Measurements from ENCODE around the gene YJEFN3.

YJEFN3 gene

DNA sequence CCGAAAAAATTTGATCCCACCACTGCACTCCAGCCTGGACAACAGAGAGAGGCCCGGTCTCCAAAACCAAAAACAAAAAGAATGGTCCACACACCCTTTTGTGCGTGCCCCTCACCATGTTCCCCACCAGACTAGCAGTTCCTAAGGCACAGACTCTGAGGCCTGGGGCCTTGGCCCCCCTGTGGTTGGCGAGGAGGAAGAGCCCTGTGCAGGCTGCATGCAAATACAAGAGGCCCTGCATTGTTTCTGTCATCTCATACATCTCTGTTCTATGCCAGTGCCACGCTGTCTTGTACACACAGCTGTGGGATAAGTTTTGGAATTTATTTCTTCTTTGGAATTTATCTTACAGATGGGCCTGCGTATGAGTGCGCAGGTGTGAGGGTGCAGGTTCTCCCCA lies 4.7 kb upstream of the YJEFN3 start:
- no peak for DNase-seq (ENCODE audit: low spot score)

DNA sequence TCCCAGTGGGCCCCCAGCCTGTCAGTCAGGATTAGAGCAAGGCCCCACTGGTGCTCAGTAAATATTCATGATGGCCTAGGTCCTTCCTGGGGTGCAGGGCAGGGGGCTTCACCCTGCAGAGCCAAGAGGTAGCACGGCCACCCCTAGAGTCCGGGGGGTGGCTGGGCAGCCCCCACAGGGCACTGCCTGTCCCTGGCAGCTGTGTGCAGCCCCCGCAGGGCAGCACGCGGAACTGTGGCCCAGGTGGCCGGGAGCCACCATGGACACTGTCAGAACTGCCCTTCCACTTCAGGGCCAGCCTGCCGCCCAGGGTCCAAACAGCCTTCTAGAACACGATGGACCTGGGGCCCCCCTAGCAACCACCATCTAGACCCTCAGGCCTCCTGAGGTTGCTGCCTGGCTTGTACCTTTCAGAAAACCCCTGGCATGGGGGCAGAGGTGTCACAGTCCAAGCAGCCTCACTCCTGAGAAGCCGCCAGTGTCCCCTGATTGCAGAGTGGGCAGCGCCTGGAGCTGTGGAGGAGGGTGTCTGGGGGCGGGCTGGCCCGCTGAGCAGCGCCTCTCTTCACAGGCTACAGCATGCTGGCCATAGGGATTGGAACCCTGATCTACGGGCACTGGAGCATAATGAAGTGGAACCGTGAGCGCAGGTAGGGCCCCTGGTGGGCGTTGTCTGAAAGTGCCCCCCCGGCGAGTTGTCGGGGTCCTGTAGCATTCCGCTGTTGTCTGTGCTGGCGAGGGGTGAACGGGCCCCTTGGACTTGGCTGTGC lies 2.9 kb upstream of the YJEFN3 start:
- DNase-seq (ENCODE audit: low spot score) = no peak

DNA sequence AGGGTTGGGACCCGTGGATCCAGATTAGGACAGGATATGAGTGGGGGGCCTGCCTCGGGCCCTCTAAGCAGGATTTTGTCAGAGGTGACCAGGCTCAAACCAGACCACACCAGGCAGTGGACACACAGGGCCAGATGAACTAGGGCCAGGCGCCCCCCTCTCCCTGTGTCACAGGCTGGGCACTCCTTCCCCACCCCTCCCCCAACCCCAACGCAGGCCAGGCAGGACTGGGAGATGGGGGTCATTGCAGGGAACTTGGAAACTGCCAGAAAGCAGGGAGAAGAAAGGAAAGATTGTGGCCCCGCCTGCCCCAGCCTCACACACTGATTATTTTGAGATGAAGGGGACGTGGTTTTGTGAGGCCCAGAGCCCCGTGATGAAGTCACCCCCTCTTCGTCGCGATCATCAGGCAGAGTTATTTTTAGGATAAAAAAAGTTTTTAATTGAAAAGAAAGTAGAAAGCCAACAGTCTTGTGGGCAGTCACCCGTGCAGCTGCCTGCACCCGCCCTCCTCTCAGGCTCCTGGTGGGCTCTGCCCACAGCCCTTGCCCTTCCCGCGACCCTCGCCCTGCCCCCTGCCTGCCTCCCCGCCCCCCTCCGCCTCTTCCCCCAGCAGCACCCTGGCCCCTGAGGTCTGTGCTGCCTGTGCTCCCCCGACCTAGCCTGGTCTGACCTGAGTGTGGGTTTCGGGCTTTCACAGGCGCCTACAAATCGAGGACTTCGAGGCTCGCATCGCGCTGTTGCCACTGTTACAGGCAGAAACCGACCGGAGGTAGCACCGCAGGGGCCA lies 1.9 kb upstream of the YJEFN3 start:
- no peak for DNase-seq (ENCODE audit: low spot score)

DNA sequence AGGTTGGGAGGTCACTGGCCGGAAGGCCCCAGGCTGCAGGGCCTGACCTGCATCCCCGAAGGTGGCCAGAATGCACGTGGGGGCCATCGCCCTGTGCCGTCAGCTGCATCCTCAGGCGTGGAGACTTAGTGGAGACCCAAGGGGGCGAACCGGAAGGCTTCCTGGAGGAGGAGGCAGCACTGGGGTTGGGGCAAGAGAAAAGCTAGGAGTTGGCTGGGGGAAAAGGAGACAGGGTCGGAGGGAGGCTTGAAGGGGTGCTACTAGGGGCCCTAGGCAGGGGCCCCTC lies 1.4 kb upstream of the YJEFN3 start:
- DNase-seq (ENCODE audit: low spot score) = no peak

DNA sequence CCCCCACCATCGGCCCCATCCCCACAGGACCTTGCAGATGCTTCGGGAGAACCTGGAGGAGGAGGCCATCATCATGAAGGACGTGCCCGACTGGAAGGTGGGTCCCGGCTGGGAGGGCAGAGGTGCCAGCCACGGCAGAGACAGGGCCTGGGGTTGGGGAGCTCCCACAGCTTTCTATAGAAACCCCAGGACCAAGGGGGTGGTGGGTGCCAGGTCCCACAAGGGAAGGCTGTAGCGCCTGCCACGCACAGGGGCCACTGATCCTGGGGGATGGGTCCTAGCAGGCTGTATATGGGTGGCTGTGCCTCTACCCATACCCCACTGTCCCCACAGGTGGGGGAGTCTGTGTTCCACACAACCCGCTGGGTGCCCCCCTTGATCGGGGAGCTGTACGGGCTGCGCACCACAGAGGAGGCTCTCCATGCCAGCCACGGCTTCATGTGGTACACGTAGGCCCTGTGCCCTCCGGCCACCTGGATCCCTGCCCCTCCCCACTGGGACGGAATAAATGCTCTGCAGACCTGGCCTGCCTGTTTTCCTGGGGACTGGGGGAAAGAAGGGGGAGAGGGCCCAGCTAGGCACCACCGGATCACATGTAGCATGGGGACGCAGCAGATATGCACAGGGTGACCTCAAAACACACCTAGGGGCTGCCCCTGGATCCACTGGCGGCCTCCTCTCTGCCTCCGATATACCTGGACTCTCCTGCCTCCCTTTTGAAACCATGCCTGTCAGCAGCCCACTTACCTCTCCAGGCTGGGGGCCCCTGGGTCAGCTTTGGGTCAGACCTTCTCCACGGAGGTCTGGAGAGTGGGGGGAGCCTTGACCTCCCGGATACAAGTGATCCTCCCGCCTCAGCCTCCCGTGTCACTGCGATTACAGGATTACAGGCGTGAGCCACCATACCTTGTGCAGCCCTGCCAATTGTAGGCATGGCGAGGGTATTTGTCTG lies 761 bp upstream of the YJEFN3 start:
- DNase-seq (ENCODE audit: low spot score) = no peak

DNA sequence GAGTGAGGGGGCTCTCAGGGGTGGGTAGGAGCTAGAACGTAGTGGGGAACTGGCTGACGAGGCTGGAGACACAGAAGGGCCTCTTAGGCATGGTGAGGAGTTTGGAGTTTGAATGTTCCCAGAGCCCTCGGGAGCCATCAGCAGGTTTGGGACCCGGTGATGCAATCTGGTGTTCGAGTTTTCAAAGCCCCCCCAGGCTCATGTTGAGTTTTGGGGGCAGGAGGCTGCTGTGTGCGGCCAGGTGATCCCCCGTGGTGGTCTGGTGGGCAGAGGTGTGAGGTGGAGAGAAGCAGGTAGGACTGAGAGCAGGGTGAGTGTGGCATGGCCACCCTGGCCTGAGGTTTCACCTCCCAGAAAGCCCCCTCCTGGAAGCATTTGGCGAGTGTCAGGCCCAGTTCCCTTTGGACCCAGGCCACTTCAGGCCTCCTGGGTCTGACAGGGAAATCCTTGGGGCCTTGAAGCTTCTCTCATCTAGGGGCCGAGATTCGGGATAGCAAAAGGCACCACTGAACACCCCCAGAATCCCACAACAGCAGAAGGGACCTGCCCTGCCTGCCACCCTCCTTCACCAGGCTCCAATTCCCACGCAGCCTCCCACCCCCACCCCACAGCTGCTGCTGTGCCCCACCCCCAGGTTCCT lies 1.2 kb downstream of the YJEFN3 start:
- DNase-seq (ENCODE audit: low spot score) = no peak

DNA sequence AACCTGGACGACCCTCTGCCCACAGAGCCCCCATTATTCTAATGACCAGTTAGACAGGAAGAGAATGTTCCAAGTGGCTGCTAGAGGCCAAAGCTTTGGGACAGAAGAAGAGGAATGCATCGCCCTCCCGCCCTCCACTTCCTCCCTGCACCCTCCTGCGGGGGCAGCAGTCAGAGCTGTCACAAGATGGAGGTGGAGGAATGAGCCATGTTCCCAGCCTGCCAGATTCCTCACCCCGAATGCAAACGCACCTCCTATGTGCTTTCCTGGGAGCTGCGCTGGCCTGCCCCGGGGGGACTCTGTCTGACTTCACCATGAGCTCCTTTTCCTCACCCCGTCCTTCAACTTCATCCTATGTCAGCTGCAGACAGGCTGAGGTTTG lies 1.7 kb downstream of the YJEFN3 start:
- no peak for DNase-seq (ENCODE audit: low spot score)

DNA sequence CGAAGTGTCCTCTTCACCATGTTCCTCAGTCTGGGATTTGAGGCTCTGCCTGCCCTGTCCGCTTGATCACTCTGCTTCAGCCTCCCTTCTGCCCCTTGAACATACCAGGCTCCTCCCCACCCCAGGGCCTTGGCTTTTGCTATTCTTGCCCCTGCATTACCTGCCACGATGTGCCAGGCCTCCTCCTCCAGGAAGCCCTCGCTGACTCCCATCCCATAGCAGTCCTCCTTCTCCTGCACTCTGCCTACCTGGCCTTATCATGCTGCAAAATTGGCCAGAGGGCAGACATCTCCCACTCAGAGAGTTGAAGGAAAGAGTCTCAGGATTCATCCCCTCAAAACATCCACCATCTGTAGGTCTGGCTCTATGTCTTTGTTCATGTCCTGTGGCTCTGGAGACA lies 2.2 kb downstream of the YJEFN3 start:
- DNase-seq (ENCODE audit: low spot score) = no peak

DNA sequence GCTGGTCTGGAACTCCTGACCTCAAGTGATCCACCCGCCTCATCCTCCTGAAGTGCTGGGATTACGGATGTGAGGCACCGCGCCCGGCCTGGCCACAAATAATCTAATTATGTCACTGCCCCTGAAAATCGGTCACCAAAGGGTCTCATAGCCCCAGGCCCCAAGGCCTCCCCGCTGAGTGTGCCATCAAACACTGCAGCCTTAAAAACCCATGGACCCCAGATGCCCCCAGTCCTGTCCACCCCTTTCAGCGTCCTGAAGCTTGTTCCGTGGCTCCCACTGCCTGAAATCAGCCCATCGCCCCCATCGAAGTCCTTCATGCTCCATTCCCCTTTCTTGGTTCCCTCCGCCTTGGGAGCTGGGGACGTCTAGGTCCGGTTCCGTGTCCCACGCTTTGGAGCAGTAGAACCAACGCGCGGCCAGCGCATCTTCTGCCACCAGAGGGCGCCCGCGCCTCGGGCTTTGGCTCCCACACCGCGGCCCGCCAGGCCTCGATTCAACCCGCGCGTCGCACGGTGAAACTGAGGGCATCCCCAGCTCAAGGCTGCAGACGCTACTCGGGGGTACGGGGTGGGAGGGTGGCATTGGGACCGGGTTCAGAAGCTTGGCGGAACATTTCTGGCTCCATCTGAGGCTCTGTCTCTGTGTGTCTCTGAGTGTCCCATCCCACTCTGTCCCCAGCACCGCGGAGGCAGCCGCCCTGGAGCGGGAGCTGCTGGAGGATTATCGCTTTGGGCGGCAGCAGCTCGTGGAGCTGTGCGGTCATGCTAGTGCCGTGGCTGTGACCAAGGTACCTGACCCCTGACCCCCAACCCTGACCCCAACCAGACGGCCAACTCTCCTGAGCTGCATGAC lies 3.5 kb downstream of the YJEFN3 start:
- DNase-seq (ENCODE audit: low spot score) = peak; percentile 76

DNA sequence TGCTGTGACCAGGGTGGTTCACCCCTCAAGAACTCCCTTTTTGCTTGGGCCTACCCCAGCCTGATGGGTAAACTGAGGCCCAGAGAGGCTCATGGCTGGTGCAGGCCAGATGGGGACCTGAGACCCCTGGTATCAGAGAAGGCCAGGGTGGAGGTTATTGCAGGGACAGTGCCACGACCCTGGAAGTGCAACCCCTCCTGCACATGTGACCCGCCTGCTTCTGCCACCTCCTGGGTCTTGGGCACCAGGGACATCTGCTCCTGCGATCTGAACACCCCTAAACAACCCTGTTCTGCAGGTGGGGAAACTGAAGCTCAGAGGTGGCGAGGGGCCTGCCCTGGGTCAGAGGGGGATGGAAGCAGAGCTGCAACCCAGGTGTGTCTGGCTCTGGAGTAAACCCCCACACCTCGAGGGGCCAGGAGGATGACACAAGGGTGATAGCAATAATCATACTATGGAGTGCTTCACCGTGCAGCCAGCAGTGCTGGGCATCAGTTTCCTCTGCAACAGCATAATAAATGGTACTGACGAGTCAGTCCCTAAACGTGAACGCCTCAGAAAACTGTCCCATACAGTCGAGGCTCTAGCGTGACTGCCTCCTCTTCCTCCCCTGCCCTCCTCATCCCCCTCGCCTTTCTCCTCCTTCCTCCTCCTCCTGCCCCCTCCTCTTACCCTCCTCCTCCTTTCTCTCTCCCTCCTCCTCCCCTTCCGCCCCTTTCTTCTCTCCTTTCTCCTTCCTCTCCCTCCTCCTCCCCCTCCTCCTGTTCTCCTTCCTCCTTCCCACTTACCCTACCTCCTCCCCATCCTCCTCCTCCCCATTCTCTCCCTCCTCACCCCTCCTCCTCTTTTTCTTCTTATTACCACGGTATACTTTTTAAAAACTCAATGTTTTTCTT lies 4.3 kb downstream of the YJEFN3 start:
- no peak for DNase-seq (ENCODE audit: low spot score)

DNA sequence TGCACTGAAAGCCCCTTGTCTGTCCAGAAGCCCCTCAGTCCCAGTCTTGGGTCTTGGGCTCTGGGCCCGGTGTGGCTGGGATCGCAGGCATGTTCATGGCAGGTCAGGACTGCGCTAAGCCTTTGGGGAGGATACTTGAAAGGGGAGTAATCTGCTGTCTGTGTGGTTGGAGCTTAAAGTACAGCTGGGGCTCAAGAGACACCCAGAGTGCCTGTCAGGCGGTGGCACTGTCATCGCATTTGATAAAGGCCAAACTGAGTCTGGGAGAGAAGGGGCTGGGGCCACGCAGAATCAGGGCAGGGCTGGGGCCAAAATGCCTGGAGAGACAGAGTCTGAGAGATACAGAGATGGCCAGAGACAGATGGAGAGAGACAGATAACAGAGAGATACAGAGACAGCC lies 5.1 kb downstream of the YJEFN3 start:
- DNase-seq (ENCODE audit: low spot score) = no peak

DNA sequence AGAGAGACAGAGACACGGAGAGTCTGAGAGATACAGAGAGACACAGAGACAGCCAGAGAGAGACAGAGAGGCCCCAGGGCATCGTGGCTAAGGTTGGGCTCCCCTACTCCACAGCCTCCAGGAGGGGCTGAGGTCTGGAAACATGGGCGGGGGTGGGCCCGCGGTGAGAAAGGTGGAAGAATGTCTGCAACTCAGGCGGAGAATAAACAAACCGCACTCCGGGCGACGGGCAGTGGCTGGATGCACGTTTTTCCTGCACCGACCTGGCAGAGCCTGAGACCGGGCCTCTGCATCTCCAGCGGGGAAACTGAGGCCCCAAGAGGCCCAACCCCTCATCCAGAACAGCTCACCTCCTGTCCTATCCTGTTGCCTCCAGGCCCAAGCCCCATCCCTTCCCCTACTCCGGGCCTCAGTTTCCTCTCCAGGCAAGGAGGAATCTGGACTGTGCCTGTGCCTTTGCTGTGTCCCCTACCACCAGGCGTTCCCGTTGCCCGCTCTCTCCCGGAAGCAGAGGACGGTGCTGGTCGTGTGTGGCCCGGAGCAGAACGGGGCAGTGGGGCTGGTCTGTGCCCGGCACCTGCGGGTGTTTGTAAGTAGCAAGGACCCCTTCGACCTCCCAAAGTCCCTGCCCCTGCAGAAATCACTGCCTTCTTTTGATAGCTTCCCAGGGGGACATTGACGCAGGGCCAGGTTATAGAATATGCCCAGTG lies 6.0 kb downstream of the YJEFN3 start:
- no peak for DNase-seq (ENCODE audit: low spot score)

DNA sequence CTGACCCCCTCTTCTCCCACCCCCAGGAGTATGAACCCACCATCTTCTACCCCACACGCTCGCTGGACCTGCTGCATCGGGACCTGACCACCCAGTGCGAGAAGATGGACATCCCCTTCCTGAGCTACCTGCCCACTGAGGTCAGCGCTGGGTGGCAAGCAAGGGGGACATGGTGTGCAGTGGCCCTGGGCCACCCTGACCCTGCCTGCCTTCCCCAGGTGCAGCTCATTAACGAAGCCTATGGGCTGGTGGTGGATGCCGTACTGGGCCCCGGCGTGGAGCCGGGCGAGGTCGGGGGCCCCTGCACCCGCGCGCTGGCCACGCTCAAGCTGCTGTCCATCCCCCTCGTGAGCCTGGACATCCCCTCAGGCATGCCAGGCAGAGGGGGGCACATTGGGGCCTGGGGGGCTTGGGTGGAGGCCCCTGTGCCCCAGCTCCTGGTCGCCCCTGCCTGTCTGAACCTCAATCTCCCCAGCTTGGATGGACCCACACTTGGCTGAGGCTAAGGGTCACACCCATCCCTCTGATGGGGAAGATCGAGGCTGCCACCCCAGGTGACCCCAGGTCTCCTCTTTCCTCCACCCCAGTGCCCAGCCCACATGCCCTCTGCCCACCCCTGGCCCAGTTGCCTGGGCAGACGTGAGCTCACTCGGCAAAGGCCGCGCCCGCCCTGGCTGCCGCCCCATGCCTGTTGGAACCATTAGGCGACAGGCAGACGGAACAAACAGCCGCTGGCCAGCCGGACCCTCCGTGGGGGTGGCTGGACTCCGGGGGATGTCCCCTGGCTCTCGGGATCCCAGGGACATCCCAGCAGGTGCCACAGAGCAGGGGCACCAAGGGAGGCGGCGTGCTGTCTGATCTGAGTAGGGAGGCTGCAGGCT lies 6.8 kb downstream of the YJEFN3 start:
- no peak for DNase-seq (ENCODE audit: low spot score)

DNA sequence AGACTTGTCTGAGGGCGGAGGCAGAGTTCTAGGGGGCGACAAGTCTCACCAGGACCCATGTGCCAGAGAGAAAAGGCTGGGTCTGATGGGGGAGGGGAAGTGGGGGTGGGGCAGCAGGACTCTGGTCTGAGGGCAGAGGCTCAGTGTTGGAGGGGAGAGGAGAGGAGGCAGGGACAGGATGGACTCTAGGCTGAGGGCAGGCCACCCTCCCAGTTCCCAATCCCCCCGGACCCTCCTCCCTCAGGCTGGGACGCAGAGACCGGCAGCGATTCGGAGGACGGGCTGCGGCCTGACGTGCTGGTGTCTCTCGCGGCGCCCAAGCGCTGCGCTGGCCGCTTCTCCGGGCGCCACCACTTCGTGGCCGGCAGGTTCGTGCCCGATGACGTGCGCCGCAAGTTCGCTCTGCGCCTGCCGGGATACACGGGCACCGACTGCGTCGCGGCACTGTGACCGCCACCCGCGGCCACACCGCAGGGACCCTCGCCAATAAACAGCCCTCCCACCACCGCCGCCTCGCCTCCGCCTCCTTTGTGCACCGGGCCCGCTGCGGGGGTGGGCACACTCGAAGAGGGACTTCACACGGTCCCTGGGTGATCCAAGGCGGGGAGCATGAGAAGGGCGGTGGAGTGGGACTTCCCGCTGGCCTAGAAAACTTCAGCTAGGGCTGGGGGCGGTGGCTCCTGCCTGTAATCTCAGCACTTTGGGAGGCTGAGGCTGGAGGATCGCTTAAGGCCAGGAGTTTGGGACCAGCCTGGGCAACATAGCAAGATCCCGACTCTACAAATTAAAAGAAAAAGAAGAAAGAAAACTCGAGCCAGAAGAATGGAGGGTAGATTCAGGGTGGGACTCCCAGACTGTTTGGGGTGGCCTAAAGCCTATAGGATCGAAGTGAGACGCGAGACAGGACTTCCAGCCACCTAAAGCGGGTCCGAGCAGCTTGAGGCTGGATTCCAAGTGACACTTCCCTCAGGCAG lies 8.7 kb downstream of the YJEFN3 start:
- no peak for DNase-seq (ENCODE audit: low spot score)

DNA sequence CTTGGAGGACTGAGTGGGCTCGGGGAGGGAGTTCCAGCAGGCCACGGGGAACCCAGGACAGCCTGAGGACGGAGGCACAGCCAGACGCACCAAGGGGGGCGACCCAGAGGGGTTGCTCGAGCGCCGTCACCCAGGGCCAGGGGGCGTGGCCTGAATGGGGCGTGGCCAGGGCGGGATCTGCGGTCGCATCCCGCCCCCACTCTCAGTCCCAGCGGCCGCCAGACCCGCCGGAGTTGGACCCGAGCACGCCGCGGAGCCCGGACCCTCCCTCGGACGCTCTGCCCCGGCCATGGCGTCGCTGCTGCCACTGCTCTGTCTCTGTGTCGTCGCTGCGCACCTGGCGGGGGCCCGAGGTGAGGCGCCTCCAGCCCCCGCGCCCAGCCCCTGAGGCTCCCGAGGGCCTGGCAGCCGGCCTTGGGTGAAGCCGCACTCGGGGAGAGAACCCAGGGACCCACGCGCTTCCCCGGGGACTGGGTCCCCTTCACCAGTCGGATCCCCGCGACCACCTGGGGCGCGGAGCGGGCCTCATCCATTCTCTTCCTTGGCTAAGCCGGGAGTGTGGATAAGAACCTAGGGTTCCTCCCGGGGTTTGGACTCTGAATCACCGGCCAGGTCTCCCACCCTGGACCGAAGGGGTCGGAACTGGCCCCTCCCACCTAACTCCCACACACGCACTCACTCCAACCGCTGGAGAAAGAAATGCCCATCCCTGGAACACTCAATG lies 9.5 kb downstream of the YJEFN3 start, which contains the start of gene CILP2:
CILP2 (plus strand) TSS at position 205 of the 724 bp plus-strand sequence; CDS start at position 290, 85 bp downstream.
- no peak for DNase-seq (ENCODE audit: low spot score)

DNA sequence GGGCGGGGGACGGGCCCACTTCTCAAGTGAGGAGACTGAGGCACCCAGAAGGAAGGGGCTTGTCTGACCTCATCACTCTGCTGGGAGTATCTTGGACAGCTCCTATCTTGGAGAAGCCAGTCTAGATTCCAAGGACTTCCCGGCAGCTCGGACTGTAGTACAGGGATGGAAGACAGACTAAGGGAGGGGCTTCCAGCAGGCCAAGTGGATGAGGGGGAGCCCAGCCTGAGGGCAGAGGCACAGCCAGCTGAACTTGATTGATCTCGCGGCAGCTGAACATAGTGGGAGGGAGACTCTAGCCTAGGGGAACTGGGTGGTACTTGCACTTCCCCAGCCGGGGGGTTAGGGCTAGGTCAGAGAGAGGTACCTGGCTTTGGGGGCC lies 10.1 kb downstream of the YJEFN3 start:
- DNase-seq (ENCODE audit: low spot score) = no peak

DNA sequence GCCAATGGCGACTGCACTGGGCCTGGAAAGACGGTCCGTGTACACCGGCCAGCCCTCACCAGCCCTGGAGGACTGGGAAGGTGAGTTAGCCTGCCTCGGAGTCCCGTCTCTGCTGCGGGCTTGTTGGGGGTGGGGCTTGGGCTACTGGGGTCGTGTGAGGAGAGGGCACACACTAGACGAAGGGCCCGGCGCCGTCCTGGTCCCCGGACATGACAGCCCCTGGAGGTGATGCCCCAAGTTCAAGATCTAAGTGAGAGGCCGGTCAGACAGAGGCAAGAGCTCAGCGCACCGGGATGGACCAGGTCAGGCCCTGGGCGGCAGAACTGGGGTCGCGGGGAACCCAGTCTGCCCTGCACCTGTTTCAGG lies 11.0 kb downstream of the YJEFN3 start:
- no peak for DNase-seq (ENCODE audit: low spot score)

Measured in hematopoietic multipotent progenitor cell treated with erythropoietin and hydrocortisone succinate and interleukin-3 and kit ligand, for 15 days (in vitro differentiated cells).